H1 (cell line): ENCODE data around the gene CORO2B. TPM values are rescaled to one million over a fixed set of nuclear protein-coding genes. Genes with fewer than 3 reads are reported as not detected.
A peak's percentile ranks its signal among the peaks of the same experiment; 100 is the strongest.

Experiments
- CTCF ChIA-PET: fragments of 300-600 bp; sonication (Branson Sonifier 250); formaldehyde crosslinking; loops from one replicate; lab custom pipeline; 2021; ENCODE audit not compliant: partially characterized antibody; lab: Charles Lee
- POLR2A ChIA-PET: fragments of 300-600 bp; sonication (Branson Sonifier 250); formaldehyde crosslinking; loops from one replicate; lab custom pipeline; 2021; ENCODE audit warnings: inconsistent platforms; ENCODE audit not compliant: partially characterized antibody; lab: Charles Lee
- DNase-seq, 2 experiments: peaks; one replicate each; pipeline versions ENCODE4 v3.0.0 to v3.0.0-alpha.2; 2010 to 2022; ENCODE audit warnings: low spot score in 2 of 2, low read depth in 1 of 2, mixed read lengths in 1 of 2
- FAIRE-seq: peaks from 2 replicates; lab custom pipeline; 2011; peaks lifted over from hg19 to GRCh38; lab: Jason Lieb, UNC
- H2AFZ ChIP-seq: 2 replicates; pipeline ENCODE4 v1.8.1; 2012; ENCODE audit warnings: low read length, inconsistent platforms
- H2AK5ac ChIP-seq: 2 replicates; pipeline ENCODE4 v1.6.1; 2013; ENCODE audit warnings: low read depth, low read length
- H2BK120ac ChIP-seq: replicated peaks from 2 replicates; pipeline ENCODE3; 2013; ENCODE audit warnings: low read depth, low read length, inconsistent platforms
- H2BK12ac ChIP-seq: 2 replicates; pipeline ENCODE4 v1.6.1; 2013; ENCODE audit warnings: low read depth, low read length
- H2BK15ac ChIP-seq: 2 replicates; pipeline ENCODE4 v1.6.1; 2013; ENCODE audit warnings: low read length
- H2BK20ac ChIP-seq: 2 replicates; pipeline ENCODE4 v1.6.1; 2013; ENCODE audit warnings: low read length
- H2BK5ac ChIP-seq: 2 replicates; pipeline ENCODE4 v1.6.1; 2013; ENCODE audit warnings: low read depth, low read length
- H3K14ac ChIP-seq: 2 replicates; pipeline ENCODE4 v1.6.1; 2013; ENCODE audit warnings: inconsistent platforms; ENCODE audit not compliant: insufficient read length
- H3K18ac ChIP-seq: 2 replicates; pipeline ENCODE4 v1.6.1; 2013; ENCODE audit warnings: low read length; ENCODE audit errors: extremely low read depth
- H3K23ac ChIP-seq: 2 replicates; pipeline ENCODE4 v1.6.1; 2013; ENCODE audit warnings: inconsistent platforms; ENCODE audit not compliant: insufficient read length
- H3K23me2 ChIP-seq: 2 replicates; pipeline ENCODE4 v1.6.1; 2013; ENCODE audit warnings: low read depth, low read length
- H3K27ac ChIP-seq: 2 replicates; pipeline ENCODE4 v1.6.1; 2011; ENCODE audit warnings: low read depth, low read length, inconsistent platforms
- H3K27me3 ChIP-seq, 4 experiments: replicated peaks in 1 of 4; 1 replicate in 1 of 4; 2 replicates in 3 of 4; pipeline versions ENCODE4 v1.6.1 to v1.8.1; 2011 to 2013; ENCODE audit warnings: low read length in 3 of 4, mild to moderate bottlenecking in 3 of 4, inconsistent platforms in 2 of 4, mixed read lengths in 2 of 4, moderate library complexity in 1 of 4; ENCODE audit not compliant: control insufficient read depth in 3 of 4, insufficient read depth in 3 of 4; ENCODE audit errors: extremely low read depth in 1 of 4
- H3K36me3 ChIP-seq, 4 experiments: 2 replicates each; pipeline versions ENCODE4 v1.6.1 to v1.8.1; 2011 to 2013; ENCODE audit warnings: mild to moderate bottlenecking in 4 of 4, low read length in 3 of 4, moderate library complexity in 2 of 4, control low read depth in 1 of 4, inconsistent platforms in 1 of 4; ENCODE audit not compliant: insufficient read depth in 4 of 4, control insufficient read depth in 2 of 4
- H3K4ac ChIP-seq: replicated peaks from 2 replicates; pipeline ENCODE3; 2013; ENCODE audit warnings: low read length, low read depth, mixed read lengths, inconsistent platforms; ENCODE audit not compliant: insufficient read length
- H3K4me1 ChIP-seq, 4 experiments: replicated peaks in 1 of 4; 1 replicate in 1 of 4; 2 replicates in 3 of 4; pipeline versions ENCODE4 v1.6.1 to v1.8.1; 2011 to 2013; ENCODE audit warnings: low read length in 3 of 4, inconsistent platforms in 2 of 4, mixed read lengths in 1 of 4; ENCODE audit not compliant: insufficient read depth in 4 of 4, control insufficient read depth in 3 of 4
- H3K4me2 ChIP-seq, 2 experiments: 2 replicates each; pipeline versions ENCODE4 v1.6.1 to v1.8.1; 2011 to 2013; ENCODE audit warnings: low read depth in 2 of 2, low read length in 2 of 2, control low read depth in 1 of 2, inconsistent platforms in 1 of 2, mild to moderate bottlenecking in 1 of 2; ENCODE audit not compliant: insufficient read depth in 1 of 2
- H3K4me3 ChIP-seq, 4 experiments: fragments of 200-600, 300-600 bp in 1 of 4; sonication (generic), shearing (Covaris generic), sonication (Bioruptor Twin) in 1 of 4; 2 replicates each; pipeline versions ENCODE4 v1.5.1 to v1.8.1; 2011 to 2016; ENCODE audit warnings: low read length in 4 of 4, low read depth in 3 of 4, control low read depth in 2 of 4, inconsistent platforms in 2 of 4, mild to moderate bottlenecking in 2 of 4, mixed read lengths in 1 of 4, moderate library complexity in 1 of 4; ENCODE audit not compliant: insufficient read depth in 2 of 4; ENCODE audit errors: extremely low read depth in 1 of 4
- H3K56ac ChIP-seq: replicated peaks from 2 replicates; pipeline ENCODE3; 2013; ENCODE audit warnings: low read depth, mild to moderate bottlenecking, mixed read lengths, low read length, inconsistent platforms; ENCODE audit not compliant: insufficient read length
- H3K79me1 ChIP-seq: 2 replicates; pipeline ENCODE4 v1.6.1; 2013; ENCODE audit warnings: low read depth, low read length, control low read depth
- H3K79me2 ChIP-seq, 2 experiments: 2 replicates each; pipeline versions ENCODE4 v1.6.1 to v1.8.1; 2012 to 2013; ENCODE audit warnings: low read length in 2 of 2, mild to moderate bottlenecking in 2 of 2, inconsistent platforms in 1 of 2; ENCODE audit not compliant: insufficient read depth in 2 of 2, control insufficient read depth in 1 of 2
- H3K9ac ChIP-seq, 4 experiments: replicated peaks in 1 of 4; 1 replicate in 1 of 4; 2 replicates in 3 of 4; pipeline versions ENCODE4 v1.6.1 to v1.8.1; 2011 to 2013; ENCODE audit warnings: low read depth in 3 of 4, low read length in 3 of 4, control low read depth in 2 of 4, mild to moderate bottlenecking in 2 of 4, moderate library complexity in 2 of 4, inconsistent platforms in 1 of 4; ENCODE audit errors: extremely low read depth in 1 of 4
- H3K9me3 ChIP-seq, 2 experiments: 2 replicates each; pipeline versions ENCODE4 v1.6.1 to v1.8.1; 2012 to 2013; ENCODE audit warnings: mild to moderate bottlenecking in 2 of 2, moderate library complexity in 2 of 2, control low read depth in 1 of 2, inconsistent platforms in 1 of 2, low read depth in 1 of 2, low read length in 1 of 2, mixed read lengths in 1 of 2; ENCODE audit not compliant: insufficient read depth in 2 of 2
- H4K20me1 ChIP-seq, 2 experiments: replicated peaks in 1 of 2; 2 replicates each; pipeline versions ENCODE3 to v1.8.1; 2011 to 2013; ENCODE audit warnings: inconsistent platforms in 2 of 2, low read length in 2 of 2, mild to moderate bottlenecking in 1 of 2; ENCODE audit not compliant: insufficient read depth in 2 of 2, control insufficient read depth in 1 of 2
- H4K5ac ChIP-seq: 2 replicates; pipeline ENCODE4 v1.6.1; 2013; ENCODE audit warnings: low read length, low read depth, mixed read lengths, inconsistent platforms; ENCODE audit not compliant: insufficient read length
- H4K8ac ChIP-seq: 2 replicates; pipeline ENCODE4 v1.8.0; 2013; ENCODE audit warnings: mild to moderate bottlenecking, moderate library complexity, low read length, inconsistent platforms; ENCODE audit not compliant: insufficient read depth; ENCODE audit errors: extremely low read depth
- H4K91ac ChIP-seq: replicated peaks from 2 replicates; pipeline ENCODE3; 2013; ENCODE audit warnings: low read length, mixed read lengths, inconsistent platforms; ENCODE audit not compliant: insufficient read length
- BACH1 ChIP-seq: IDR thresholded peaks from 2 replicates; pipeline ENCODE4 v1.6.1; 2012; ENCODE audit warnings: low read length, improper control_type of control experiment
- GABPA ChIP-seq: IDR thresholded peaks from 2 replicates; pipeline ENCODE4 v1.6.1; 2011; ENCODE audit warnings: mild to moderate bottlenecking, low read length, moderate library complexity, borderline replicate concordance; ENCODE audit not compliant: insufficient read depth
- KDM4A ChIP-seq: IDR thresholded peaks from one replicate; pipeline ENCODE4 v1.7.1; 2012; ENCODE audit warnings: low read depth, mild to moderate bottlenecking, moderate library complexity, low read length, inconsistent platforms; ENCODE audit not compliant: severe bottlenecking
- PHF8 ChIP-seq: fragments of 200-600 bp; sonication (generic); conservative IDR thresholded peaks from 2 replicates; pipeline ENCODE4 v1.7.1; 2012; ENCODE audit warnings: low read depth, mild to moderate bottlenecking, inconsistent platforms, low read length, moderate library complexity
- POLR2A ChIP-seq, 2 experiments: IDR thresholded peaks; 1 replicate in 1 of 2; 2 replicates in 1 of 2; pipeline ENCODE4 v1.6.1; 2011; ENCODE audit warnings: low read depth in 2 of 2, low read length in 2 of 2, mild to moderate bottlenecking in 2 of 2; ENCODE audit errors: control extremely low read depth in 1 of 2
- SIRT6 ChIP-seq: IDR thresholded peaks from one replicate; pipeline ENCODE4 v1.7.1; 2012; ENCODE audit warnings: low read length, inconsistent platforms
- SRF ChIP-seq: IDR thresholded peaks from 2 replicates; pipeline ENCODE4 v1.6.1; 2011; ENCODE audit warnings: mild to moderate bottlenecking, low read depth, low read length, moderate library complexity
- TAF7 ChIP-seq: optimal IDR thresholded peaks from 2 replicates; pipeline ENCODE3; 2011; ENCODE audit warnings: low read depth, mild to moderate bottlenecking, inconsistent platforms, low read length, moderate library complexity, borderline replicate concordance
- YY1 ChIP-seq: IDR thresholded peaks from 2 replicates; pipeline ENCODE4 v1.6.1; 2011; ENCODE audit warnings: low read depth, mild to moderate bottlenecking, low read length
- WGBS, 2 experiments: shearing (Covaris generic) in 1 of 2; methylation state at CpG; one replicate each; pipeline versions ENCODE4 v1.1.6 to v1.1.7; 2013 to 2015; ENCODE audit warnings: low lambda C conversion rate in 2 of 2, mixed read lengths in 2 of 2, inconsistent platforms in 1 of 2, low coverage in 1 of 2, missing lambda C conversion rate in 1 of 2; ENCODE audit not compliant: insufficient replicate concordance in 2 of 2, insufficient coverage in 1 of 2, insufficient read length in 1 of 2; ENCODE audit errors: extremely low coverage in 1 of 2, missing lambda C conversion rate in 1 of 2; 5-methylcytosine and 5-hydroxymethylcytosine counted together
- polyA plus RNA-seq, 7 experiments: library from polyadenylated mRNA; depleted of rRNA in 3 of 7; stranded (reverse) in 5 of 7; unstranded in 2 of 7; fragments of >200 nt in 5 of 7; fragments of 200-250 nt in 2 of 7; gene quantifications; 1 replicate in 5 of 7; 2 replicates in 1 of 7; 4 replicates in 1 of 7; pipeline versions ENCODE4 v1.2.1 to v1.2.3, GENCODE V29; 2011 to 2013; ENCODE audit warnings: missing spikeins in 2 of 7, mixed read lengths in 2 of 7
- total RNA-seq: library from RNA; stranded (reverse); fragmentation: NEBNext Ultra II Directional; extraction: Animal tissue kit (Norgen Biotek cat#: 25700); gene quantifications from 2 replicates; pipeline ENCODE4 v1.2.1, GENCODE V29; 2021
- TF ChIP-seq, protein P1 (sequence below): IDR thresholded peaks from 2 replicates; pipeline ENCODE4 v1.6.1; 2011; ENCODE audit warnings: low read depth, mild to moderate bottlenecking, low read length; ENCODE audit not compliant: insufficient read depth

Gene CORO2B
- total and polyA plus RNA-seq, 2 of the 8 experiments (the other 6 are each of a cell fraction or from before 2014, with no cell fraction given), result 3.4 to 6.7 TPM

DNA sequence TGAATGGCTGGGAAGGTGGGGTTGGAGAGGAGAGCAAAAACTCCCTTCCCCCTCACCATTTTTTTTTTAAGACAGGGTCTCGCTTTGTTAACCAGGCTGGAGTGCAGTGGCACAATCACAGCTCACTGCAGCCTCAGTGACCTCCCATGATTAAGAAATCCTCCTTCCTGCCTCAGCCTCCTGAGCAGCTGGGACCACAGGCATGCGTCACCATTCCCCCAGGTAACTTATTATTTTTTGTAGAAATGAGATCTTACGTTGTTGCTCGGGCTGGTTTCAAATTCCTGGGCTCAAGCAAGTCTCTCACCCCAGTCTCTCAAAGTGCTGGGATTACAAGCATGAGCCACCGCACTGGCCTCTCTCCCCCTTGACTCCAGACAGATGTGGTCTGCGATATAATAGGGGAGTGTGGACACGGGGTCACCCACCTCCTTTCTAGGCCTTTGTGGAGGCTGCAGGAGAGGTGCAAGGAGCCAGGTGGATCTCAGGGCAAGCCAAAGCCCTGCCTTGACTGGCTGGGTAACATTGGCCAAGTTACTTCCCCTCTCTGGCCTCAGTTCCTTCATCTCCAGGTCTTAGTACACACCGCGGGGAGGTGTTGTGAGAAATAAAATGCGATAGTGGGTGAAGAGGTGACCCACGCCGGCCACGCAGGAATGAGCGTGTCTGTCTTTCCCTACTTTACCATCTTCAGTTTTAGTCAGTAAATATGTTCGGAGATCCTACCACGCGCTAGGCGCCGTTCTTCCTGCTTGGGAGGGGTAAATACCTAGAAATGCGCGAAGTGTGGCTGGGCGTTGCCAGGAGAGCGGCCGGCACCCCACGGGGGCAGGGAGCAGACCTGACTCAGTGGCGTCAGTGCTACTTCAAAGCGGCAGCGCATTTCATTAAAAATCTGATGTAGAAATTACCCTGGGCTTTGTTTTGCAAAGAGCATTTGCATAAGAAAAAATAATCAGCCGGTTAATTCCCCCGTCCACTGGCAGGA is 20.2 kb upstream of the CORO2B start:
- CTCF ChIA-PET, result interaction anchor here (0.6 to 14.4 kb wide), 23 partner anchors 8 to 1910 kb away, joined by 3 to 721 read pairs (median 4); no protein-coding TSS in a partner anchor
- H3K14ac ChIP-seq, result no peak overlapping the region
- peak overlapping the region; percentile 90 to 96 for H3K4me2 ChIP-seq
- peak overlapping the region; percentile 46; the same call in 1 of the 2 replicates for H2BK5ac ChIP-seq
- no peak overlapping the region for H4K5ac ChIP-seq
- no peak overlapping the region for H2AK5ac ChIP-seq
- H3K27me3 ChIP-seq, result peaks cover 0 to 7% (median 4%) of the 10 kb centered on the region in 4 experiments; a peak in 3 of 7 replicates
- peak overlapping the region; percentile 76 for H3K18ac ChIP-seq
- no peak overlapping the region for H3K9ac ChIP-seq
- FAIRE-seq (no peak), DNase-seq (peak in 1 of 2 experiments; percentile 49)
- H3K4me1 ChIP-seq, result peaks cover 0 to 22% (median 16%) of the 10 kb centered on the region in 4 experiments; a peak in 6 of 7 replicates
- POLR2A ChIA-PET, result interaction anchor here (4.3 kb wide), 1 partner anchor 13 kb away, joined by 31 read pairs; no protein-coding TSS in a partner anchor
- H3K27ac ChIP-seq, result no peak overlapping the region
- no peak overlapping the region for H3K4ac ChIP-seq
- H4K91ac ChIP-seq, result peak overlapping the region; percentile 69
- no peaks in the 10 kb centered on the region for H3K79me1 ChIP-seq
- H2BK20ac ChIP-seq, result 0 out of 2 replicates have a peak overlapping the region, but pooled peaks have one; percentile 82
- no peaks in the 10 kb centered on the region for H3K79me2 ChIP-seq
- peak overlapping the region; percentile 98; the same call in 1 of the 2 replicates for H2BK12ac ChIP-seq
- no peaks in the 10 kb centered on the region for H3K36me3 ChIP-seq
- no peaks in the 10 kb centered on the region for H4K20me1 ChIP-seq
- no peak overlapping the region for H3K56ac ChIP-seq
- H2AFZ ChIP-seq, result peak overlapping the region; percentile 79
- 19% methylated on average over 30 of the region's 30 CpGs; no CpG with 5 or more reads in 1 of the 2 experiments for WGBS, 2 experiments
- peak overlapping the region; percentile 96; the same call in 1 of the 2 replicates for H2BK15ac ChIP-seq
- H3K23me2 ChIP-seq, result peaks cover 8% of the 10 kb centered on the region; the same call in 1 of the 2 replicates
- no peaks in the 10 kb centered on the region for H3K9me3 ChIP-seq
- H3K23ac ChIP-seq, result no peak overlapping the region
- no peak overlapping the region for H2BK120ac ChIP-seq
- peak overlapping the region; percentile 76 for H4K8ac ChIP-seq
- peak overlapping the region; percentile 36 to 68 (median 52) for H3K4me3 ChIP-seq
- TF ChIP-seq KDM4A, result no peak
- TF ChIP-seq SIRT6, result no peak
- TF ChIP-seq SRF, result no peak
- TF ChIP-seq TAF7, result no peak
- TF ChIP-seq, protein P1, sequence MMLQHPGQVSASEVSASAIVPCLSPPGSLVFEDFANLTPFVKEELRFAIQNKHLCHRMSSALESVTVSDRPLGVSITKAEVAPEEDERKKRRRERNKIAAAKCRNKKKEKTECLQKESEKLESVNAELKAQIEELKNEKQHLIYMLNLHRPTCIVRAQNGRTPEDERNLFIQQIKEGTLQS, result no peak
- no peak for TF ChIP-seq GABPA
- TF ChIP-seq BACH1, result no peak
- TF ChIP-seq PHF8, result no peak
- TF ChIP-seq YY1, result no peak
- TF ChIP-seq POLR2A (IDR thresholded peaks at IDR 0.05; ENCODE audit: control extremely low read depth in 1 of 2, low read depth in 2 of 2, low read length in 2 of 2), result no peak
